Activated CD8-positive, alpha-beta T cell treated with anti-CD3 and anti-CD28 coated beads for 36 hours (primary cell): ENCODE measurements around the gene SLC18B1. TPM values are rescaled to one million over a fixed set of nuclear protein-coding genes. Genes with fewer than 3 reads are reported as not detected.

Experiments
- ATAC-seq: fragments of 200-7000 bp; cut with Tn5 transposase; one replicate; pipeline ENCODE4 v1.10.0; 2021; ENCODE audit warnings: mild to moderate bottlenecking, moderate library complexity
- CTCF ChIA-PET: fragments of 350-600 bp; sonication (Branson Sonifier 250); formaldehyde crosslinking; loops from one replicate; lab custom pipeline; 2021; ENCODE audit warnings: antibody characterized with exemption; lab: Charles Lee
- POLR2A ChIA-PET: fragments of 350-600 bp; sonication (Branson Sonifier 250); formaldehyde crosslinking; loops from one replicate; lab custom pipeline; 2021; ENCODE audit warnings: antibody characterized with exemption; lab: Charles Lee
- DNase-seq: peaks from one replicate; pipeline ENCODE4 v3.0.0-alpha.2; 2020
- H3K27ac Mint-ChIP-seq: one replicate; pipeline ENCODE4 v1.8.0; 2021; ENCODE audit warnings: mild to moderate bottlenecking, mixed read lengths
- H3K27me3 Mint-ChIP-seq: one replicate; pipeline ENCODE4 v1.8.0; 2021; ENCODE audit warnings: mixed read lengths
- H3K36me3 Mint-ChIP-seq: one replicate; pipeline ENCODE4 v1.8.0; 2021; ENCODE audit warnings: low read depth, mixed read lengths
- H3K4me1 Mint-ChIP-seq: one replicate; pipeline ENCODE4 v1.8.0; 2021; ENCODE audit warnings: low read depth, mixed read lengths
- H3K4me3 Mint-ChIP-seq: one replicate; pipeline ENCODE4 v1.8.0; 2021; ENCODE audit warnings: mild to moderate bottlenecking, moderate library complexity, mixed read lengths
- H3K9me3 Mint-ChIP-seq: one replicate; pipeline ENCODE4 v1.8.0; 2021; ENCODE audit warnings: mixed read lengths
- CTCF ChIP-seq: fragments of 200-600 bp; IDR thresholded peaks from one replicate; pipeline ENCODE4 v1.8.0; 2022; ENCODE audit warnings: antibody characterized with exemption, mild to moderate bottlenecking
- intact Hi-C: fragments of 100-400 bp; cut with micrococcal nuclease; formaldehyde crosslinking; loops from one replicate; pipeline ENCODE4 v1.10.0; 2022
- total RNA-seq, 2 experiments: library from RNA; stranded (reverse); gene quantifications; one replicate each; pipeline ENCODE4 v1.2.3, GENCODE V29; 2021

The SLC18B1 gene
- total RNA-seq, 2 experiments from 2014 or later = 7.0 to 8.5 TPM

- ATAC-seq (no peak), DNase-seq (peak; percentile 12)
- Mint-ChIP-seq H3K27ac (no peak overlapping the region), H3K27me3 (no peaks in the 10 kb centered on the region), H3K9me3 (no peaks in the 10 kb centered on the region), H3K4me1 (no peaks in the 10 kb centered on the region), H3K36me3 (no peaks in the 10 kb centered on the region), H3K4me3 (no peak overlapping the region)
- intact Hi-C loops = no loop called here
- POLR2A ChIA-PET = interaction anchor here (0.6 to 1.5 kb wide), 2 partner anchors 9 to 737 kb away, joined by 3 to 4 read pairs; no protein-coding TSS in a partner anchor
- CTCF ChIA-PET = interaction anchor here (0.7 to 1.8 kb wide), 10 partner anchors 20 to 1087 kb away, joined by 3 to 20 read pairs (median 4); no protein-coding TSS in a partner anchor
- TF ChIP-seq CTCF = peak; percentile 55
These were observed 31.9 kb upstream of the SLC18B1 start for GRCh38 chr6:132830334-132830751.

- intact Hi-C loops = loop anchor here (5.0 kb wide), 1 partner anchor 141 kb away; no protein-coding TSS in a partner anchor
- peaks cover 42% of the 10 kb centered on the region for H3K4me1 Mint-ChIP-seq
- no peak overlapping the region for H3K4me3 Mint-ChIP-seq
- peaks cover 37% of the 10 kb centered on the region for H3K36me3 Mint-ChIP-seq
- ChIA-PET CTCF (no interaction called here), POLR2A (interaction anchor here (0.9 to 4.4 kb wide), 4 partner anchors 9 to 58 kb away, joined by 4 to 22 read pairs (median 6); partner anchors contain the start of gene SLC18B1)
- no peak for TF ChIP-seq CTCF
- H3K27ac Mint-ChIP-seq = peak overlapping the region; percentile 53
- peak; percentile 5 for ATAC-seq
- no peaks in the 10 kb centered on the region for H3K9me3 Mint-ChIP-seq
- peak; percentile 21 for DNase-seq
- no peaks in the 10 kb centered on the region for H3K27me3 Mint-ChIP-seq
These were observed 22.4 kb upstream of the SLC18B1 start for GRCh38 chr6:132820629-132821381.

GRCh38 chr6:132819405-132820161 lies 21.1 kb upstream of the SLC18B1 start:
- Mint-ChIP-seq H3K4me1 (peaks cover 42% of the 10 kb centered on the region), H3K36me3 (peaks cover 49% of the 10 kb centered on the region), H3K9me3 (no peaks in the 10 kb centered on the region), H3K4me3 (peak overlapping the region; percentile 49), H3K27ac (peak overlapping the region; percentile 99), H3K27me3 (no peaks in the 10 kb centered on the region)
- ChIA-PET CTCF (interaction anchor here (0.7 kb wide), 1 partner anchor 21 kb away, joined by 3 read pairs; the partner anchor contains the start of gene SLC18B1), POLR2A (interaction anchor here (0.9 to 4.4 kb wide), 9 partner anchors 9 to 1134 kb away, joined by 3 to 22 read pairs (median 4); partner anchors contain the start of gene SLC18B1)
- DNase-seq = no peak
- TF ChIP-seq CTCF = no peak
- intact Hi-C loops = loop anchor here (5.0 kb wide), 1 partner anchor 143 kb away; no protein-coding TSS in a partner anchor
- peak; percentile 21 for ATAC-seq

- Mint-ChIP-seq H3K27ac (peak overlapping the region; percentile 99), H3K4me1 (peaks cover 40% of the 10 kb centered on the region), H3K4me3 (peak overlapping the region; percentile 49), H3K36me3 (peaks cover 53% of the 10 kb centered on the region), H3K9me3 (no peaks in the 10 kb centered on the region), H3K27me3 (no peaks in the 10 kb centered on the region)
- no peak for TF ChIP-seq CTCF
- ATAC-seq (no peak), DNase-seq (peak; percentile 9)
- ChIA-PET CTCF (interaction anchor here (0.7 kb wide), 1 partner anchor 20 kb away, joined by 3 read pairs; the partner anchor contains the start of gene SLC18B1), POLR2A (interaction anchor here (0.9 to 4.4 kb wide), 10 partner anchors 8 to 1135 kb away, joined by 3 to 22 read pairs (median 5); partner anchors contain the start of gene SLC18B1)
- intact Hi-C loops = no loop called here
These were observed 20.2 kb upstream of the SLC18B1 start for GRCh38 chr6:132818404-132819359.
